UCSD-AML1 (cell line): Measurements from ENCODE around the gene THADA.
A peak's percentile ranks its signal among the peaks of the same experiment; 100 is the strongest.

ENCODE experiments used
- DNase-seq: peaks from one replicate; lab custom pipeline; 2025; ENCODE audit not compliant: unreplicated experiment; lab: John Stamatoyannopoulos, UW

Gene THADA

DNA sequence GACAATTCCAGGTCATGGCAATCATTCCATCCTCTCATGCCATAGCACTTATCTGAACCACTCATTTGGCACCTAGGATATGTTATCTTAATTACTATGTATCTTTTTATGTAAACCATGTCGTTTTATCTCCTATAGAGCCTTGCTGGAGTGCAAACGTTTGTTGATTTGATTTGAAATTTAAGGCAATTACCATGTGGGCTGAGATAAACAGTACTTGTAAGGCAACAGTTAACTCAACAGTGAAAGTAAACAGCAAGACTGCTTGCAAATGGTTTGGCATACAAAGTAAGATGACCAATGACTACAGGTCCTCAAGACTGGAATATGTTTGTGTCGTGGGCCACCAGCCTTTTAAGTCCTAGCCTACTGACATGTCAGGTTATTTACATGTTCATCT lies 235.7 kb downstream of the THADA start:
- no peak for DNase-seq

DNA sequence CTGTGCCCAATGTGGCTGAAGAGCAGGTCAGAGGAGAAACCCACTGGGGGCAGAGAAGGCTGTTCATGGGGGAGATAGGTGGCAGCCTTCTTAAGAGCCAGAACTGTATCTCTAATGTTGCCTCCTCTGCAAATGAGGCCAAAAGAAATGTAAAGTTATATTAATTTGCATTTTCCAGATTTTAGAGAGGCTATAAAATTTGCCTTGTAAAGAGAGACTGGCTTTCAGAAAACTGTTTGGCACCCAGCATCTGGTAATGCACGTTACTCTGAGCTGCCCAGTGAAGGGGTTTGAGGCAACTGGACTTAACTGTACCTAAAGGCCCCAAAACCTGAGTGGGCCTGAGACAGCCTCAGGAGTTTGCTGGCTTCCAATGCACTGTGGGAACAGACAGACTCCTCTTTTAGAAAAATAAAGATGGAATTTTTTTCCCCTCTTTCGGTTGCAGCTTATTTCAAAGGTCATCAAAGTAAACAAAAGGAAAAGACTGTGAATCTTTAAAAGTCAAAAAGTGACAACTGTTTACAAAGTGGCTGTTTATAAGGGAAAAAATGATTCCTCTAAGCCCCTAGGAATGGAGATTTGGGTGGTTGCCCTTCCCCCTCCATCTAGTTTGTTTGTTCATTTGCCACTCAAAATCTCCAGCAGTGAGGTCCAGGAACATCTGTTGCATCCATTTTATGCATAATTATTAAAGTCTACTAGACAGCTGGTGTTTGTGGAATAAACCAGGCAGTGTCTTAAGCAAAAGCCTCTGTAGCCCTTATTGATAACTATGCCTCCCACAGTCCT lies 237.2 kb downstream of the THADA start:
- no peak for DNase-seq

DNA sequence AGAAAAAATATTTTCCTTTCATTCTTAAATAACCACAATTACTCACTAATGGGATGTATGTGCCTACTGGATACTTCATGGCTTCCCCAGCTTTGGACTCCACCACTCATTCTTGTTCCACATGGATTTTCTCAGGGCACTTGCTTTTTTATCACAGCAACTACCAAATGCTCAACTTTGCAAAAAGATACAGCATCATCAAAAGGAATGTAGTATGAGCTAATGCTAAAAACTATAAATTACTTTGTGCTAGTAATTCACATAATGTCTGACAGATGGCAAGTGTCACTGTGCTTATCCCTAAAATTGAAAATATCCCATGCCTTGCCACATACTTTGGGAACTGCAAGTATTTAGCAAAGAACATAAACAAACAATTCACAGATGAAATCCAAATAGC lies 239.1 kb downstream of the THADA start:
- no peak for DNase-seq

DNA sequence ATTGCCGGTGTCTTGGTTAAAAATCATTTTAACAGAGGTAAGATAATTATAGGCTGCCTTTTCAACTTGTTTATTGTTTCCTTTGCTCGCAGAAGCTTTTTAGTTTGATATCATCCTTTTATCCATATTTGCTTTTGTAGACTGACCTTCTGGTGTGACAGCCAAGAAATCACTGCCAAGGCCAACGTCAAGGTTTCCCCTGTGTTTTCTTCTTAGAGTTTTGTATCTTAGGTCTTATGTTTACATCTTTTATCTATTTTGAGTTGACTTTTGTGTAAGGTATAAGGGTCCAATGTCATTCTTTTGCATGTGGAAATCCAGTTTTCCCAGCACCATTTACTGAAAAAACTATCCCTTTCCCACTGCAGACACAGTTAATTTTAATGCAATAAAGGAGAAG lies 240.4 kb downstream of the THADA start:
- DNase-seq, result no peak

DNA sequence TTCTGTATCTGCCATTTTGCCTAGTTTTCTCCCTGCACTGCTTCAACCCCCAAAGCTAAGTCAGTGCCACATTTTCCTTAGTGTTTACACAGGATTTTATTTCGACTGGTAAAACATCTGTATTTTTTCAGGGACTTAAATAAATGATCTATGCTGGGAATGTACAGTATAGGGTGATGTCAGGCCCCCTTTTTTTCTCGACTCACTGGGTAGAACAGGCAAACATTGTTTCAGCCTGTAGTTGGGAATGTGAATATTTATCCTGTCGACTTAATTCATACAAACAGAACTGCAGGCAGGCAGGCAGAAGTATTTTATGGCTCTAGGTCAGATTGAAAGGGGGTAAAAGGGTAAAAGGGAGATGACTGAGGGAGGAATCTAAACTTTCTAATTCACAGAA lies 245.9 kb downstream of the THADA start:
- no peak for DNase-seq

DNA sequence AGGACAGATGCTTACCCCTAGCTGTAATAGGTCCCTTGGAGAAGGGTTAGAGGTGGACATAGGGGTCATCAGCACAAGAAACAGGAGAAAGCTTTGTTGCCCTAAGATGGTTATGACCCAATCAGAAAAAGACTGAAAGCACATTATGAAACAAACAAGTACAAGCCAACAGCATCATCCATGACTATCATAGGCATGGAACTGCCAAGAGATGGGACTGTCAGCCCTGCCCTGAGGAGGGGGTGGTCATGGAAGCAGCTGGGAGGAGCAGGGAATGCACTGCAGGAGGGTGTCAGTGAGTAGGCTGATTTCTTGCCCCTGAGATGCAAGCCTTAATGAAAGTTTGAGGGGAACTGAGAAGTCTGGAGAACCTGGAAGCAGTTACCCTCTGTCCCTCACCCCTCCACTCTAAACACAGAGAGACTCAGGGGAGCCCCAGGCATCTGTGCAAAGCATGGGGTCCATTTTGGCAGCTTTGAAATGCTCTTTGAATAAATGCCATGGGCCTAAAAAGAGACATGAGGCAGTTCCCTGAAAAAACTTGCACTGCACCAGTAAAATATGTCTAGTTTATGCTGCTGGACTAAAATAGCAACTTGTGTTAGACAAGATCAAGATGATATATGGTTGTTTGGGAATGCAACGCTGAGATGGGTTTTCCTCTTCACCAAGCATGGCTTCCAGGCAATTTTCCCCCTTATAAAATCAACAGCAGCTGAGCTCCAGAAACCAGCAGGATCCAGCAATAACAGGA lies 246.8 kb downstream of the THADA start:
- no peak for DNase-seq

DNA sequence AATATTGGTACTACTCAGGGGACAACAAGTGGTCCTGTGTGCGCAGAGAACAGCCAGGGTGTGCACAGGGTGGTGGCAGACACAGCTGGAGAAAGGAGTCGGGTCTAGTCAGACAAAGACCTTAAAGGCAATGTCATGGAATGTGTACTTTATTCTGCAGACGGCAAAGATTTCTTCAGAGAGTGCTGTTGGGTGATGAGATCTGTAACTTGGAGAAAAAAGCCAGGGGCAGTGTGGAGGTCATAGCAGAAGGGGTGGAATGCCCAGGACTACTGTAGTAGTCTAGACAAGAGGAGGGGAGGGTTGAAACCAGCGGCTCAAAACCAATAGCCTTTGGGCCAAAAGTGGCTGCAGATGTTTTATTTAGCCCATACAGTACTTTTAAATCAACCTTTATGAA lies 248.1 kb downstream of the THADA start:
- DNase-seq, result no peak

DNA sequence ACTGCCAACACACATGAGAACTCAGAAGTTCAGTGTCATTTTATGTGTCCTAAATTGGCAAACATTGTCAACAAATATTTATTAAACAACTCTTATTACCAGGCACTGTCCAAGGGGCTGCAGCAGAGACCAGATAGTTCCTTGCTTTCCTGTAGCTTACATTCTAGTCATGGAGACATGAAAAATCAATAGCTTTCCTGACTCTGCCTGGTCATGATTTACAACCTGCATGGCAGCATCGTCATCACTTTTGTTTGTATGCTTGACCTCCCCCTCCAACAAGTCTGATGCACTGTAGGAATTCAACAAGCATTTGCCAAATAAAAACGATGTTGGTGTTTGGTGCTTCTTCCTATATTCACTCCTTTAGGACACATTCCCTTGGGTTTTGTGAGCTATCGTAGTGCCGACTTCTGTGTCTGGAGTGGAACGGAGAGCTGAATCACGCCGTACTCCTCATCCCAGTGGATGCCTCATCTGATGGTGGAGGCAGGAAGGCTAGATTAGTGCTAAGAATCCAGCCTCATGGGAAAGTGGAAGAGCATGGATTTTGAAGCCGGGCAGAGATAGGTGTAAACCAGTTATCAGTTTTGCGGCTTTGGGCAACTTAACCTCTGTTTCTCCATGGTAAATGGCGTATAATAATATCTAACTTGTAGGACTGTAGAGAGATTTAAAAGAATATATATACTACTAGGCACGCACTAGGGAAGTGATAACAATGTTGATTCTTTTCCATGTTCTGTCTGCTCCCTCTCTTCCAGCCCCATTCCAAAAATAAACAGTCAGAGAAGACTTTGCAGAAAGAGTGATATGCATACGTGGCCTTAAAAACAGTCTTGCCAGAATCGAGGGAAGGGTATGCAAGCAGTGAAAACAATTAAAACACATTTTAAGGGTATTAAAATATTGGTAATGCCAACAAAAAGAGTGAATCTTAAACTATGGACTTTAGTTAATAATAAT lies 249.0 kb downstream of the THADA start:
- no peak for DNase-seq

DNA sequence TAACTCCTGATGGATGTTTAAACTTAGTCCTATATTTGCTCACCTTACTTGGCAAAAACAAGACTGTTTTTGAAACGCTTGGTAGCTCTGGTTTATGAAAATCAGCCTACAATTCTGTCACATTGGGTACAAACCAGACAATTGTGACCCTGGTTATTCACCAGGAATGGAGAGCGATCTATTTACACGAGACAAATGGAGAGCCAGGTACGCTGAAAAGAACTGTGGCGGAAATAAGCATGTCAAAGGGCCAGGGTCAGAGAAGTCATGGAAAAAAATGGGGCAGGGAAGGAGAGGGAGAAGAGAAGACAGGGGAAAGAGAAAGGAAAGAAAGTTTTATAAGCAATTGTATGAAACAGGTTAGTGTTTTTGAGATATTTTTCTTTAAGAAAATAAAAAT lies 250.0 kb downstream of the THADA start:
- no peak for DNase-seq

DNA sequence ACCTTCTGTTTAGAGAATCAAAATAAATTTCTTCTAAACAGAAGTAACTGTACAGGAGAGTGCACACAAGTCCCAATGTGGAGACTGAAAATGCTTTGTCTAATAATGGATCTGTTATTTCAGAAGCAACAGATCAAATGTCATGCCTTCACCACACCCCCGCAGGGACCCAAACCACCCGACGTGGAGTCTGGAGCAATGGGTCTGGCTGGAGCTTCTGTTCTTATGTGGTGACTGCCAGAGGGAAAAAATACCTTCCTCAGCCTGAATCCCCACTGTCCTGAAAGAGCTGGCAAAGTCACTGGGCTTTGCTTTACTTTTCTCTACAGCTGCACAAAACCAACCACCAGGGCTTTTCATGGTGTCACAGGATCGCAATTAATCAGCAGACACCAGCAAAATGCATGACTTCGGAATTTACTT lies 250.4 kb downstream of the THADA start:
- no peak for DNase-seq

DNA sequence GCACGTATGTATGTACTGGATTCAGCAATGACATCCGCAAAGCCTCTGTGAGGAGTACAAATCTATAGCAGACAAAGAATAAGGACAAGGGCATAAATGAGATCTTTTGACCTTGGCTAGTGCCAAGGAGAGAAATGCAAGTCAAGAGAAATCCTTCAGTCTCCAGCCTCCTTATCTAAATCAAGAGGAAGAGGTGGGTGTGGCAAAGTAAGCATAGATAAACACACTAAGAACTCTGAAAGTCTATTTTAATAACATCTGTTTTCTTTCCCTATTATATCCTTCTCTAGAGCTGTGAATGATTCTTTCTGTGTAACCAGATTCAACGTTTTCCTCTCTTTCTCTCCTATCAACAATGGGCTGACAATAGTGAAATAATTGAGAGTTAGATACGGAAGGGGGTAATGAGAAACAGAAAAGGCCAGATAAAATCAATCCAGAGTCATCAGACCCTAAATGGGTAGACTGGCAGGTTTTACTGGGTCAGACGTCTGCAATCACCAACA lies 250.9 kb downstream of the THADA start:
- DNase-seq, result no peak

DNA sequence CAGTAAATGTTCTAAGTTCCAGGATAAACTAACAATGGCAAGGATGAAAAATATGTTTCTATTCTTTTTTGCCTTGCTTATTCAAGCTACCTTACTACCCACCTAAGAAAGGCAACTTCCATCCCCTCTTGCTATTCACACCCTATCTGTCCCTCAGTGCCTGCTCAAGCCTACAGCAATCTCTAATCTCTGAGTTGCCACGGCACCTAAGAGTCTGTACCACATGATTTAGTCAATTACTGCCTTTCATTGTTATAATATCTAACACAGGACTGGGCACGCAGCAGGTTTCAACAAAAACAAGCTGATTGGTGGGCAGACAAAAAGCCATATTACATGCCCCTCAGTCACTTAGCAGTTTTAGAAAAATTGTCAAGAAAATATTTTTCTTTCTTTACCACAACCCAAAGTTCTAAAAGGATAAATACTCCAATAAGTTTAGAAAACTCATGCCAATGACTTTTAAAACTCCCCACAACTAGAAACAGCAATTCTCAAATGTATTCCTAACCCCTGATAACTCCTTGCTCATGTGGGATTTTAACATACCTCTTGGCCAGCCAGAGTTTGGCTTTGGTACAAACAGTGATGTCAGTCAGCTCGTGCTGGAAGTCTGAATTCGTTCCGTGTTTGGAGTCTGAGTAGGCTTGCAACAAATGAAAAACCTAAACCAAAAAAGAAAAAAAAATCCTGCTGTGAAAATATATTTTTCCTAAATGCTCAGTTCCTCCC lies 252.1 kb downstream of the THADA start:
- no peak for DNase-seq

DNA sequence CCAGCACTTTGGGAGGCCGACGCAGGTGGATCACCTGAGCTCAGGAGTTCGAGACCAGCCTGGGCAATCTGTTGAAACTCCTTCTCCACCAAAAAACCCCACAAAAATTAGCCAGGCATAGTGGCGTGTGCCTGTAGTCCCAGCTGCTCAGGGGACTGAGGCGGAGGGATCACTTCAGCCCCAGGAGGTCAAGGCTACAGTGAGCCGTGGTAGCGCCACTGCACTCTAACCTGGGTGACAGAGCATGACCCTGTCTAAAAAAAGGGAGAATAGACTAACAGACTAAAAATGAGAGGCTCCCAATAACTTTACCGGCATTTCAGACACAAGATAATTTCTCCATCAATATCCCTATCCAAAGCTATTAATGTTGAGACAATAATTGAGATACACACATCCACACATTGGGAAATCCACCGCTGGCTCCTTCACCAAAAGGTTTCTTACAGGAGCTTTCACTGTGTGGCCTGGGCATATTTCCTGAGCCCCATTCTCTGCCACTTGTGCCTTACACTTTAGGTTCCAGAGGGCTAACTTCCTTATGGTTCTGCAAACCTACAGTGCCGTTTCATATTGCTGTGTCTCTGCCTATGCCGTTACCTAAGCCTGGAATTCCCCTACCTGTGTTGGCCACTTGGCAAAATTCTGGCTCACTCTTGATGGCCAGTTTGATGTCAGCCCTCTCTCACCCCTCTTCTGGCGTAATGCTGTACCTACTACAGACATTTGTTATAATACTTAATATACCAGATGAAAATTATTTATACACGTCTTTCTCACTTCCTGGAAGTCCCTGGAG lies 253.7 kb downstream of the THADA start:
- no peak for DNase-seq

DNA sequence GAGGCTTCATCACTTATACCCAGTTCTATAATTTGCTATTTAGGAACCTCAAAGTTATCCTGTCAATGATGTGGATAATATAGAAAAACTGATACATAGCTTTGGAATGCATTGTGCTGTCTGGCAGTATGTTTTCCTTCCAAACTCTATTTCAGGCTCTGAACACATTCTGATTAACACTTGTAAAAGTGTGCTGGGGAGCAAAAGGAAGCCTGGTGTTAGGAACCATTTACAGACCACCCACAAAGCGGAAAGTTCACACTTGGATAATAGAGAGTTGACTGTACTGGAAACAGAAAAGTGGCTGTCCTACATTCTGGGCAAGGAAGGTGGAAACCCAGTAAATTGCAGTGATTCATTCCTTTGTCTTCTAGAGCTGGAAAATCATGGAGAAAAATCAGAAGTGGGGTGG lies 254.9 kb downstream of the THADA start:
- no peak for DNase-seq

DNA sequence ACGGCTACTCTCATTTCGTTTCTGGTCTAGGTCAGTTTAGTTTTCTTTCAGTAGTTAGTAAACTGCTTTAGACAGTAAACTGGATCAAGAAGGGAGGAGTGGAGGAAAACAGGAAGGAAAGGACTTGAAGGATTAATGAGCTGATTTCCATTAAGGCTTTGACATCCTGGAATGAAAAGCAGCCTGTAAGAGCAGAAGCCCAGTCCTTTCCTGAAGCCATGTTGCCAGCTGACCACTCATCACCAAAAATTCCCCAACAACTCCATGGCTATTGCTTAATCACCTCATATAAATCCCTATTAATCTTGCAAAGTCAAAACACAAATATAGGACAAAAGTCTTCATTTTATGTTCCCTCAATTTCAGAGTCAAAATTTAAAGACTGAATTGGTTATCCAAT lies 255.8 kb downstream of the THADA start:
- DNase-seq, result no peak

DNA sequence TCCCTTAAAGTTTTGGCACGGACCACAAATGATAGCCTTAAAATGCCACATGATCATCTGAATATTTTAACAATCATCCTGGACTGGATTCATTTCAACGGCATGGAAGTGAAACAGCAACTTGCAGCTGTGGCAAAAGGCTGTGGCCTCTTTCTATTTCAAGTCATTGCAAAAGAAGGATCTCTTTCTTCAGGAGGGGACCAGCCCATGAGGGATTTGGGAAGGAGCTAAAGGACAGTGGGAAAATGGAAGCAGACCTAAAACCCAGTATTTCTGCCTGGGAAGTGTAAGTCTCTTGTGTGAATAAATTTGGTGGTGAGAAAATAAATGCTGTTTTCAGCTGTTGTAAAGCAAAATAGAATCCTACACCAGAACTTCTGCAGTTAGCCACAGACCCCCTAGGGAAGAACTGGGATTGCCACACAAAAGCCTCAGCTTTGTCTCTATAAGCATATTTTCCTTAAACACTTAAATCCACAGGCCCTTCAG lies 262.1 kb downstream of the THADA start:
- DNase-seq, result no peak

DNA sequence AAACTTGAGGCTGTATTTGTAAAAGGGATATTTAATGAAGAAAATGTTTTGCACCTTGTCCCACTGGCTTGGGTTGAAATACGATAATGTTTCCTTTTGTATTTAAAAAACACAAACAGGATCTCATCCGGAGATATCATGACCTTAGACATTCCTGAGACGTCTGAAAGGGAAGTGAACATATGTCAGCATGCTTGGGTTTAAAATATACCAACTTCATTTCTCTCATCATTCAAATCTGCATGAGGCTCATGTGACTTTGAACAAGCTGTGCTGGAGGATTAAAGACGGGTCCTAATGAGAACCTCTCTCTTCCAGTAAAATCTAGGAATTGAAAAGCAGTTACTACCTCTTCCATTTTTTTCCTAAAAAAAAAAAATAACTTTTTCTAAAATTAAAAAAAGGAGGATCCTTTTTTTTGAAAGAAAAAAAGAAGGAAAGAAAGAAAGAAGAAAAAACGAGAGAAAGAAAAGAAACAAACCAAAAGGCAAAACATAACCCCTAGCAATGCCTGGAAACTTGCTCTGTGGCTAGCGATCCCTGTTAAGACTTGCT lies 262.7 kb downstream of the THADA start:
- DNase-seq, result no peak

DNA sequence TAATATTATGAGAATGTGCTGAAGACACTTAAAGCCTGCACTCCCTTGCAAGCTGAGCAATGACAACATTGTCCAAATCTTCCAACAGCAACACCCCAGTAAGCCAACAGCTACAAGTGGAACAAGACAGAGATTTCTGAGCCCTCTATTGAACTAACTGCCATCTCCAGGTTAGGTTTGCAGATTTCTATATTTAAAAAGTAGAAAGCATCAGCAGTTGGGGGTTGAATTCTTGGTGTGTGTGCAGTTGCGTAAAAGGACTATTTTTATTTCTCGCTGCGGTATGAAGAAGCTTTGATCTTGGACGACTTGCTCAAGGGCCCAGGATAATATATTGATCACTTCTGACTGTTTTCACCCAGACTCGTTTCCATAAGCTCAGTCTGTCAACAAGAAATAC lies 263.2 kb downstream of the THADA start:
- DNase-seq, result no peak

DNA sequence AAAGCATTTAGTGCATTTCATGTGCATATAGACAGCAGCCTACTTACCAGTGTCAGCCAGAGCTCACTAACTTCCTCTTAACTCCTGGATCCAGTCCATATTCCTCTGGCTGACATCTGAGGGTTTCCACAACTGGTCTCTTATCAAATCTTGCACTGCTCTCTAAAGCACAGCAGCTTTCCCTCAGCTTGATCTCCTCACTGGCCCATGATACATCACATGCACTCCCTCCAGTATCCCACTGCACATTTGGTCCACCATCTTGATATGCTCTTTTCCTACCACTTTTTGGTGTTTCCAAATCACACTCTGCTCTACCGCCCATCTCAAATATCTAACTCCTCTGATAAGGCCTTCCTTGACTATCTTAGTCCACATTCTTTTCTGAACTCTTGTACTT lies 264.4 kb downstream of the THADA start:
- peak; percentile 21 for DNase-seq
